Measurements from ENCODE around the gene CELSR3. TPM values are rescaled to one million over a fixed set of nuclear protein-coding genes. Genes with fewer than 3 reads are reported as not detected.
A peak's percentile ranks its signal among the peaks of the same experiment; 100 is the strongest.

CELSR3 gene
- total RNA-seq, 2 donors from 2014 or later, result 20.7 to 30.1 TPM

GRCh38 chr3:48664313-48664644 is 1.6 kb upstream of the CELSR3 start:
- Histone ChIP-seq H3K27ac (ENCODE audit: low read depth, low read length) (peak overlapping the region; percentile 25), H3K4me1 (ENCODE audit: control insufficient read depth, insufficient read depth, low read length) (no peaks in the 10 kb centered on the region), H3K4me3 (ENCODE audit: low read length) (peak overlapping the region; percentile 94), H3K9ac (ENCODE audit: extremely low read depth, low read length, poor library complexity, severe bottlenecking) (no peak overlapping the region), H3K9me3 (ENCODE audit: control insufficient read depth, low read length) (peaks cover 8% of the 10 kb centered on the region), H3K27me3 (ENCODE audit: control insufficient read depth, insufficient read depth, low read length, poor library complexity, severe bottlenecking) (no peaks in the 10 kb centered on the region), H3K36me3 (ENCODE audit: control insufficient read depth, insufficient read depth, low read length) (peaks cover 29% of the 10 kb centered on the region)
- 61 to 78% methylated on average over 6 to 11 of the region's 11 CpGs for WGBS, 2 experiments (ENCODE audit: insufficient coverage in 1 of 2, insufficient read length in 1 of 2)
- Mint-ChIP-seq H3K27me3 (ENCODE audit: insufficient read depth) (peaks cover 7% of the 10 kb centered on the region), H3K36me3 (ENCODE audit: low read depth) (peaks cover 28% of the 10 kb centered on the region), H3K4me1 (peaks cover 10% of the 10 kb centered on the region), H3K27ac (peak overlapping the region; percentile 100), H3K4me3 (peak overlapping the region; percentile 80), H3K9me3 (no peaks in the 10 kb centered on the region)
- no peak for DNase-seq
- TF ChIP-seq CTCF (conservative IDR thresholded peaks at IDR 0.05), result peak; percentile 23

GRCh38 chr3:48663489-48664312 is 1.0 kb upstream of the CELSR3 start:
- Mint-ChIP-seq H3K36me3 (ENCODE audit: low read depth) (peaks cover 31% of the 10 kb centered on the region), H3K4me3 (peak overlapping the region; percentile 80), H3K9me3 (no peaks in the 10 kb centered on the region), H3K4me1 (peaks cover 10% of the 10 kb centered on the region), H3K27ac (peak overlapping the region; percentile 100), H3K27me3 (ENCODE audit: insufficient read depth) (peaks cover 10% of the 10 kb centered on the region)
- H3K36me3 ChIP-seq (ENCODE audit: control insufficient read depth, insufficient read depth, low read length), result peaks cover 35% of the 10 kb centered on the region
- peaks cover 8% of the 10 kb centered on the region for H3K9me3 ChIP-seq (ENCODE audit: control insufficient read depth, low read length)
- H3K9ac ChIP-seq (ENCODE audit: extremely low read depth, low read length, poor library complexity, severe bottlenecking), result peak overlapping the region; percentile 97
- TF ChIP-seq CTCF (conservative IDR thresholded peaks at IDR 0.05), result peak; percentile 91
- H3K4me1 ChIP-seq (ENCODE audit: control insufficient read depth, insufficient read depth, low read length), result no peaks in the 10 kb centered on the region
- peak overlapping the region; percentile 99 for H3K27ac ChIP-seq (ENCODE audit: low read depth, low read length)
- no peaks in the 10 kb centered on the region for H3K27me3 ChIP-seq (ENCODE audit: control insufficient read depth, insufficient read depth, low read length, poor library complexity, severe bottlenecking)
- H3K4me3 ChIP-seq (ENCODE audit: low read length), result peak overlapping the region; percentile 94
- peak; percentile 100 for DNase-seq
- WGBS, 2 experiments (ENCODE audit: insufficient coverage in 1 of 2, insufficient read length in 1 of 2), result 0% methylated on average over 30 to 66 of the region's 66 CpGs

- H3K9me3 ChIP-seq (ENCODE audit: control insufficient read depth, low read length), result no peaks in the 10 kb centered on the region
- peaks cover 28% of the 10 kb centered on the region for H3K36me3 Mint-ChIP-seq (ENCODE audit: low read depth)
- H3K27ac ChIP-seq (ENCODE audit: low read depth, low read length), result peak overlapping the region; percentile 99
- no peak for TF ChIP-seq CTCF (conservative IDR thresholded peaks at IDR 0.05)
- H3K9me3 Mint-ChIP-seq, result no peaks in the 10 kb centered on the region
- no peak overlapping the region for H3K27ac Mint-ChIP-seq
- H3K4me1 ChIP-seq (ENCODE audit: control insufficient read depth, insufficient read depth, low read length), result no peaks in the 10 kb centered on the region
- H3K4me1 Mint-ChIP-seq, result peaks cover 10% of the 10 kb centered on the region
- WGBS, 2 experiments (ENCODE audit: insufficient coverage in 1 of 2, insufficient read length in 1 of 2), result 2% methylated on average over 17 to 46 of the region's 46 CpGs
- peak overlapping the region; percentile 94 for H3K4me3 ChIP-seq (ENCODE audit: low read length)
- peaks cover 34% of the 10 kb centered on the region for H3K36me3 ChIP-seq (ENCODE audit: control insufficient read depth, insufficient read depth, low read length)
- peak; percentile 63 for DNase-seq
- H3K9ac ChIP-seq (ENCODE audit: extremely low read depth, low read length, poor library complexity, severe bottlenecking), result no peak overlapping the region
- peaks cover 22% of the 10 kb centered on the region for H3K27me3 Mint-ChIP-seq (ENCODE audit: insufficient read depth)
- no peaks in the 10 kb centered on the region for H3K27me3 ChIP-seq (ENCODE audit: control insufficient read depth, insufficient read depth, low read length, poor library complexity, severe bottlenecking)
- H3K4me3 Mint-ChIP-seq, result peak overlapping the region; percentile 80
These were observed 437 bp downstream of the CELSR3 start for GRCh38 chr3:48662145-48662752.
